Panc1 (cell line): ENCODE data around the gene PPP6R2. TPM values are rescaled to one million over a fixed set of nuclear protein-coding genes. Genes with fewer than 3 reads are reported as not detected.

Source experiments
- ATAC-seq: fragments of 200-7000 bp; cut with Tn5 transposase; 2 replicates; pipeline ENCODE4 v1.9.1; 2020; ENCODE audit warnings: mild to moderate bottlenecking, moderate library complexity
- BruUV-seq: library from RNA; stranded (reverse); fragments of 400-500 nt; replicated peaks from 2 replicates; lab custom pipeline; 2021; lab: Mats Ljungman, UMichigan
- CTCF ChIA-PET: fragments of 300-600 bp; sonication (Branson Sonifier 250); formaldehyde crosslinking; loops from one replicate; lab custom pipeline; 2022; ENCODE audit warnings: antibody characterized with exemption; lab: Charles Lee
- POLR2A ChIA-PET: fragments of 300-600 bp; sonication (Branson Sonifier 250); formaldehyde crosslinking; loops from one replicate; lab custom pipeline; 2022; ENCODE audit warnings: antibody characterized with exemption; lab: Charles Lee
- DNase-seq: peaks from one replicate; pipeline ENCODE4 v3.0.0-alpha.2; 2010; ENCODE audit warnings: low read depth, low spot score
- H3K27ac ChIP-seq: 2 replicates; pipeline ENCODE4 v1.5.1; 2011; ENCODE audit warnings: mild to moderate bottlenecking, low read length, inconsistent platforms
- H3K27me3 ChIP-seq: fragments of 200-500 bp; sonication (Bioruptor generic); 2 replicates; pipeline ENCODE4 v1.6.0; 2014; ENCODE audit warnings: low read length, inconsistent platforms; ENCODE audit not compliant: control insufficient read depth, insufficient read depth
- H3K36me3 ChIP-seq: fragments of 200-500 bp; sonication (Bioruptor generic); 2 replicates; pipeline ENCODE4 v1.5.1; 2014; ENCODE audit warnings: inconsistent platforms, mild to moderate bottlenecking, low read length, moderate library complexity; ENCODE audit not compliant: control insufficient read depth, insufficient read depth
- H3K4me1 ChIP-seq: 2 replicates; pipeline ENCODE4 v1.5.1; 2011; ENCODE audit warnings: inconsistent platforms, mild to moderate bottlenecking, low read length, moderate library complexity; ENCODE audit not compliant: control insufficient read depth, insufficient read depth
- H3K4me3 ChIP-seq, 2 experiments: 2 replicates each; pipeline ENCODE4 v1.5.1; 2011 to 2012; ENCODE audit warnings: low read depth in 2 of 2, low read length in 2 of 2, mild to moderate bottlenecking in 2 of 2, inconsistent platforms in 1 of 2, moderate library complexity in 1 of 2
- H3K9me3 ChIP-seq: fragments of 200-500 bp; sonication (Bioruptor generic); 2 replicates; pipeline ENCODE4 v1.5.1; 2014; ENCODE audit warnings: low read depth, mild to moderate bottlenecking, inconsistent platforms, low read length, moderate library complexity; ENCODE audit not compliant: control insufficient read depth, insufficient read depth
- POLR2AphosphoS5 ChIP-seq: IDR thresholded peaks from 2 replicates; pipeline ENCODE4 v1.6.1; 2012; ENCODE audit warnings: mild to moderate bottlenecking, low read depth, low read length, moderate library complexity
- SIN3A ChIP-seq: IDR thresholded peaks from 2 replicates; pipeline ENCODE4 v1.6.1; 2012; ENCODE audit warnings: low read depth, mild to moderate bottlenecking, low read length, moderate library complexity, borderline replicate concordance; ENCODE audit not compliant: insufficient read depth
- TCF7L2 ChIP-seq: IDR thresholded peaks from 2 replicates; pipeline ENCODE4 v1.6.1; 2011; ENCODE audit warnings: mild to moderate bottlenecking, low read depth, low read length, inconsistent platforms
- in situ Hi-C: cut with HindIII; loops from 2 replicates; pipeline ENCODE4 v1.10.0; 2016; ENCODE audit warnings: low sequenced_read_pairs, low pct_unique_long_range_greater_than_20kb
- intact Hi-C: fragments of 100-400 bp; cut with micrococcal nuclease; formaldehyde crosslinking; loops from one replicate; pipeline ENCODE4 v1.10.0; 2022; ENCODE audit not compliant: unreplicated experiment
- total RNA-seq: library from RNA; stranded (reverse); gene quantifications from one replicate; pipeline ENCODE4 v1.2.1, GENCODE V29; 2021; ENCODE audit not compliant: unreplicated experiment
- TF ChIP-seq, protein P1 (sequence below): fragments of 450-650 bp; IDR thresholded peaks from 2 replicates; pipeline ENCODE4 v1.5.1; 2017; ENCODE audit warnings: mild to moderate bottlenecking
- TF ChIP-seq, protein P2 (sequence below), 2 experiments: IDR thresholded peaks; 2 replicates each; pipeline ENCODE4 v1.6.1; 2011 to 2012; ENCODE audit warnings: low read depth in 2 of 2, control low read depth in 1 of 2, low read length in 1 of 2, mild to moderate bottlenecking in 1 of 2, moderate library complexity in 1 of 2; ENCODE audit not compliant: insufficient read depth in 1 of 2

The PPP6R2 gene
- total RNA-seq, 1 experiment from 2014 or later, result 52.8 TPM

DNA sequence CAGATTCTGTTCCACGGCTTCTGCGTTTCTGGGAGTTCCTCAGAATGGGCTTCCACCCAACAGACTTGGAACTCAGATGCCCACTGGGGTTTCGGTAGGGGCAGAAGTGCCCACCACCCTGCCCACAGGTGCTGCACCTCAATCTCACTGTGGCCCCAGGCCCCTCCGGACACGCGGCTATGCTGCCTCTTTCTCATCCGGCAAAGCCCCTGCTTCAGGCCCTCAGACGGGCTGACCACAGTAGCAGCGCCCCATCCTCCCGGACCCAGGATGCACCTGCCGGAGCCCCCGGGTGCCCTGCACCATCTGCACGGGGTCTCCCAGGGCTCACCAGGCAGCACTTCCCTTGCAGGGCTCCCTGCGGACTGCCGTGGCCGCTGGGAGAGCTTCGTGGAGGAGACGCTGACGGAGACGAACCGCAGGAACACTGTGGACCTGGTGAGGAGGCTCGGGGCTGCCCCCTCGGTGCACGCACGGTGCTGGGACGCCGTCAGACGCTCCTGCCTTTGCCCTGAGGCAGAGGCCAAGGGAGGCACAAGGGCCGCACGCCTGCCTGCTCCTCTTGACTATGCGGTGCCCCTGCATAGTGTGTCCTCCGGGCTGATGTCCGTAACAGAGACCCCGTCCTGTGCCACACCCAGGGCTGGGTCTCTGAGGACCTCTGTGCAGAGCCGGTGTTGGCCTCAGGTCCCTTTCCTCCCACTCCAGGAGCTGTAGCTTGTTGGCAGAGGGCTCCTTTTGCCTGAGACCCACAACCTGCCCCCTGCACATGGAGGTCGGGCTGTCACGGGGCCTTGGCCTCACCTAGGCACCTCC is 93.1 kb downstream of the PPP6R2 start:
- no peak for TF ChIP-seq TCF7L2
- TF ChIP-seq SIN3A, result no peak
- TF ChIP-seq, protein P1, sequence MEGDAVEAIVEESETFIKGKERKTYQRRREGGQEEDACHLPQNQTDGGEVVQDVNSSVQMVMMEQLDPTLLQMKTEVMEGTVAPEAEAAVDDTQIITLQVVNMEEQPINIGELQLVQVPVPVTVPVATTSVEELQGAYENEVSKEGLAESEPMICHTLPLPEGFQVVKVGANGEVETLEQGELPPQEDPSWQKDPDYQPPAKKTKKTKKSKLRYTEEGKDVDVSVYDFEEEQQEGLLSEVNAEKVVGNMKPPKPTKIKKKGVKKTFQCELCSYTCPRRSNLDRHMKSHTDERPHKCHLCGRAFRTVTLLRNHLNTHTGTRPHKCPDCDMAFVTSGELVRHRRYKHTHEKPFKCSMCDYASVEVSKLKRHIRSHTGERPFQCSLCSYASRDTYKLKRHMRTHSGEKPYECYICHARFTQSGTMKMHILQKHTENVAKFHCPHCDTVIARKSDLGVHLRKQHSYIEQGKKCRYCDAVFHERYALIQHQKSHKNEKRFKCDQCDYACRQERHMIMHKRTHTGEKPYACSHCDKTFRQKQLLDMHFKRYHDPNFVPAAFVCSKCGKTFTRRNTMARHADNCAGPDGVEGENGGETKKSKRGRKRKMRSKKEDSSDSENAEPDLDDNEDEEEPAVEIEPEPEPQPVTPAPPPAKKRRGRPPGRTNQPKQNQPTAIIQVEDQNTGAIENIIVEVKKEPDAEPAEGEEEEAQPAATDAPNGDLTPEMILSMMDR, result no peak
- TF ChIP-seq, protein P2, sequence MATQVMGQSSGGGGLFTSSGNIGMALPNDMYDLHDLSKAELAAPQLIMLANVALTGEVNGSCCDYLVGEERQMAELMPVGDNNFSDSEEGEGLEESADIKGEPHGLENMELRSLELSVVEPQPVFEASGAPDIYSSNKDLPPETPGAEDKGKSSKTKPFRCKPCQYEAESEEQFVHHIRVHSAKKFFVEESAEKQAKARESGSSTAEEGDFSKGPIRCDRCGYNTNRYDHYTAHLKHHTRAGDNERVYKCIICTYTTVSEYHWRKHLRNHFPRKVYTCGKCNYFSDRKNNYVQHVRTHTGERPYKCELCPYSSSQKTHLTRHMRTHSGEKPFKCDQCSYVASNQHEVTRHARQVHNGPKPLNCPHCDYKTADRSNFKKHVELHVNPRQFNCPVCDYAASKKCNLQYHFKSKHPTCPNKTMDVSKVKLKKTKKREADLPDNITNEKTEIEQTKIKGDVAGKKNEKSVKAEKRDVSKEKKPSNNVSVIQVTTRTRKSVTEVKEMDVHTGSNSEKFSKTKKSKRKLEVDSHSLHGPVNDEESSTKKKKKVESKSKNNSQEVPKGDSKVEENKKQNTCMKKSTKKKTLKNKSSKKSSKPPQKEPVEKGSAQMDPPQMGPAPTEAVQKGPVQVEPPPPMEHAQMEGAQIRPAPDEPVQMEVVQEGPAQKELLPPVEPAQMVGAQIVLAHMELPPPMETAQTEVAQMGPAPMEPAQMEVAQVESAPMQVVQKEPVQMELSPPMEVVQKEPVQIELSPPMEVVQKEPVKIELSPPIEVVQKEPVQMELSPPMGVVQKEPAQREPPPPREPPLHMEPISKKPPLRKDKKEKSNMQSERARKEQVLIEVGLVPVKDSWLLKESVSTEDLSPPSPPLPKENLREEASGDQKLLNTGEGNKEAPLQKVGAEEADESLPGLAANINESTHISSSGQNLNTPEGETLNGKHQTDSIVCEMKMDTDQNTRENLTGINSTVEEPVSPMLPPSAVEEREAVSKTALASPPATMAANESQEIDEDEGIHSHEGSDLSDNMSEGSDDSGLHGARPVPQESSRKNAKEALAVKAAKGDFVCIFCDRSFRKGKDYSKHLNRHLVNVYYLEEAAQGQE (IDR thresholded peaks at IDR 0.05; ENCODE audit: insufficient read depth in 1 of 2, low read depth in 2 of 2, low read length in 1 of 2), result no peak
- no peak for TF ChIP-seq POLR2AphosphoS5
- H3K4me3 ChIP-seq, result no peak overlapping the region
- H3K4me1 ChIP-seq, result no peaks in the 10 kb centered on the region
- POLR2A ChIA-PET, result no interaction called here
- no peak for ATAC-seq
- no peaks in the 10 kb centered on the region; the same call in 1 of the 2 replicates for H3K36me3 ChIP-seq
- H3K9me3 ChIP-seq, result no peaks in the 10 kb centered on the region
- intact Hi-C loops (no loop called here), in situ Hi-C loops (no loop called here)
- no peak for DNase-seq
- BruUV-seq, result no TSS peak
- no peaks in the 10 kb centered on the region for H3K27me3 ChIP-seq
- CTCF ChIA-PET, result no interaction called here
- H3K27ac ChIP-seq, result no peak overlapping the region

DNA sequence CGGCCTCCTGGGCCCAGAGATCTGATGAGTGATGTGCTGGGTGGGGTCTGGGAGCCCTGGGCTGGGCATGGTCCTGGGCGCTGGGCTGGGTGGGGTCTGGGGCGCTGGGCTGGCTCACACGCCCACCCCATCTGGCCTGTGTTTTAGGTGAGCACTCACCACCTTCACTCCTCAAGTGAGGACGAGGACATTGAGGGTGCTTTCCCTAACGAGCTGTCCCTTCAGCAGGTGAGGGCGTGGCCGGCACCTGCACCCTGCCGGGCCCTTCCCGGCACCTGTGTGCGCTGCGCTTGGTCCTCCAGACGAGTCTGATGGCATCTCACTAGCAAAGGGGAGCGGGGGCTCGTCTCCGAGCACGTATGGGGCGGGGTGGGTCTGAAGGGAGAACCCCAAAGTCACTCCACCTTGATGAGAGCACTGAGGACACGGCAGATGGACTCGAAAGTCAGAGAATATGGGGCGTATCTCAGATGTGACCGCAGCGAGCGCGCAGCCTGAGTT is 93.8 kb downstream of the PPP6R2 start:
- no peaks in the 10 kb centered on the region for H3K27me3 ChIP-seq
- CTCF ChIA-PET, result no interaction called here
- in situ Hi-C loops, result no loop called here
- H3K4me1 ChIP-seq, result no peaks in the 10 kb centered on the region; the same call in 1 of the 2 replicates
- intact Hi-C loops, result no loop called here
- no TSS peak for BruUV-seq
- ATAC-seq (no peak), DNase-seq (no peak)
- no peak overlapping the region for H3K4me3 ChIP-seq
- H3K27ac ChIP-seq, result no peak overlapping the region
- POLR2A ChIA-PET, result no interaction called here
- H3K36me3 ChIP-seq, result no peaks in the 10 kb centered on the region
- no peaks in the 10 kb centered on the region for H3K9me3 ChIP-seq
- no peak for TF ChIP-seq TCF7L2
- TF ChIP-seq, protein P2 (IDR thresholded peaks at IDR 0.05; ENCODE audit: insufficient read depth in 1 of 2, low read depth in 2 of 2, low read length in 1 of 2), result no peak
- TF ChIP-seq, protein P1, result no peak
- TF ChIP-seq SIN3A, result no peak
- TF ChIP-seq POLR2AphosphoS5, result no peak
